Smooth muscle cell (in vitro differentiated cells): Measurements from ENCODE around the gene ADM2. TPM values are rescaled to one million over a fixed set of nuclear protein-coding genes. Genes with fewer than 3 reads are reported as not detected.
"Not testable (repeated sequence)": the region's sequence is repeated elsewhere in the genome, so short reads cannot be mapped to it uniquely, and the experiment has no call there.

Source experiments
- DNase-seq: peaks from one replicate; lab custom pipeline; 2025; ENCODE audit not compliant: unreplicated experiment; lab: John Stamatoyannopoulos, UW
- H2AFZ ChIP-seq: fragments of 200-600 bp; sonication (generic); 2 replicates; pipeline ENCODE4 v1.6.0; 2016; ENCODE audit warnings: antibody characterized with exemption, low read depth, mild to moderate bottlenecking
- H3F3A ChIP-seq: fragments of 200-600 bp; sonication (generic); 2 replicates; pipeline ENCODE4 v1.6.0; 2017; ENCODE audit warnings: antibody characterized with exemption, low read depth
- H3K27ac ChIP-seq: fragments of 200-600 bp; sonication (generic); 2 replicates; pipeline ENCODE4 v1.5.1; 2016; ENCODE audit warnings: low read depth, mild to moderate bottlenecking
- H3K27me3 ChIP-seq: fragments of 200-600 bp; sonication (generic); 2 replicates; pipeline ENCODE4 v1.6.1; 2016; ENCODE audit warnings: low read depth, mild to moderate bottlenecking
- H3K36me3 ChIP-seq: fragments of 200-600 bp; sonication (generic); 2 replicates; pipeline ENCODE4 v1.5.1; 2016; ENCODE audit warnings: low read depth
- H3K4me1 ChIP-seq: fragments of 200-600 bp; sonication (generic); 2 replicates; pipeline ENCODE4 v1.5.1; 2016; ENCODE audit warnings: low read depth
- H3K4me2 ChIP-seq: fragments of 200-600 bp; sonication (generic); 2 replicates; pipeline ENCODE4 v1.6.0; 2016; ENCODE audit warnings: mild to moderate bottlenecking
- H3K4me3 ChIP-seq: fragments of 200-600 bp; sonication (generic); 2 replicates; pipeline ENCODE4 v1.5.1; 2016; ENCODE audit warnings: mild to moderate bottlenecking
- H3K79me2 ChIP-seq: fragments of 200-600 bp; sonication (generic); 2 replicates; pipeline ENCODE4 v1.6.0; 2016; ENCODE audit warnings: low read depth, mild to moderate bottlenecking
- H3K9ac ChIP-seq: fragments of 200-600 bp; sonication (generic); 2 replicates; pipeline ENCODE4 v1.6.0; 2016; ENCODE audit warnings: low read depth
- H3K9me3 ChIP-seq: fragments of 200-600 bp; sonication (generic); replicated peaks from 2 replicates; pipeline ENCODE4 v1.5.1; 2016; ENCODE audit warnings: low read depth
- H4K20me1 ChIP-seq: fragments of 200-600 bp; sonication (generic); 2 replicates; pipeline ENCODE4 v1.6.0; 2016; ENCODE audit warnings: low read depth
- WGBS: methylation state at CpG from one replicate; pipeline ENCODE4 v1.1.7; 2016; ENCODE audit warnings: low lambda C conversion rate; 5-methylcytosine and 5-hydroxymethylcytosine counted together
- polyA plus RNA-seq: library from polyadenylated mRNA; unstranded; fragments of >200 nt; fragmentation: Nextera tagmentation; extraction: Ambion mirVana; gene quantifications from 2 replicates; pipeline ENCODE4 v1.2.1, GENCODE V29; 2016
- total RNA-seq: library from RNA; depleted of rRNA; stranded (reverse); fragments of >200 nt; gene quantifications from 2 replicates; pipeline ENCODE4 v1.2.3, GENCODE V29; 2014
- TF ChIP-seq, protein P1 (sequence below): fragments of 200-600 bp; sonication (generic); IDR thresholded peaks from 2 replicates; pipeline ENCODE4 v1.5.1; 2017; ENCODE audit warnings: borderline replicate concordance, mild to moderate bottlenecking, antibody characterized with exemption; ENCODE audit not compliant: insufficient read depth, poor library complexity, severe bottlenecking

ADM2 gene
- total and polyA plus RNA-seq, 2 experiments from 2014 or later, result 4.1 to 15.8 TPM

DNA sequence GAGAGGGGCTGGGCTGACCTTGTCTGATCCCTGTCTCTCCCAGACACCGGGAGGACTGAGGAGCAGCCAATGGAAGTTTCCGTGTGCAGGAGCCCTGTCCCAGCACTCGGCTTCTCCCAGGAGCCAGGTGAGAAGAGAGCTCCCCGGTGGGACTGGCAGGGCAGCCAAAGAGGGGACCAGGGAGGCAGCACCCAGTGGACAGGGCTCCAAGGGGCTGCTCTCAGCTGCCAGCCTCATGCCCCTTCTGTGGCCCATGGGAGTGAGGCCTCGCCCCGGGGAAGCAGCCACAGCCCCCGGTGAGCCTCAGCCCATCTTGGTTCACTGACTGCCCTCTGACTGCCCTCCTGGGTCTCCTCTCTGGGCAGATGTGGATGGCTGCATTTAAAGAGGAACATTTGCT is 37.3 kb downstream of the ADM2 start:
- H3K9me3 ChIP-seq, result no peaks in the 10 kb centered on the region
- TF ChIP-seq, protein P1, sequence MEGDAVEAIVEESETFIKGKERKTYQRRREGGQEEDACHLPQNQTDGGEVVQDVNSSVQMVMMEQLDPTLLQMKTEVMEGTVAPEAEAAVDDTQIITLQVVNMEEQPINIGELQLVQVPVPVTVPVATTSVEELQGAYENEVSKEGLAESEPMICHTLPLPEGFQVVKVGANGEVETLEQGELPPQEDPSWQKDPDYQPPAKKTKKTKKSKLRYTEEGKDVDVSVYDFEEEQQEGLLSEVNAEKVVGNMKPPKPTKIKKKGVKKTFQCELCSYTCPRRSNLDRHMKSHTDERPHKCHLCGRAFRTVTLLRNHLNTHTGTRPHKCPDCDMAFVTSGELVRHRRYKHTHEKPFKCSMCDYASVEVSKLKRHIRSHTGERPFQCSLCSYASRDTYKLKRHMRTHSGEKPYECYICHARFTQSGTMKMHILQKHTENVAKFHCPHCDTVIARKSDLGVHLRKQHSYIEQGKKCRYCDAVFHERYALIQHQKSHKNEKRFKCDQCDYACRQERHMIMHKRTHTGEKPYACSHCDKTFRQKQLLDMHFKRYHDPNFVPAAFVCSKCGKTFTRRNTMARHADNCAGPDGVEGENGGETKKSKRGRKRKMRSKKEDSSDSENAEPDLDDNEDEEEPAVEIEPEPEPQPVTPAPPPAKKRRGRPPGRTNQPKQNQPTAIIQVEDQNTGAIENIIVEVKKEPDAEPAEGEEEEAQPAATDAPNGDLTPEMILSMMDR, result no peak
- no peak overlapping the region for H3K27ac ChIP-seq
- H3K79me2 ChIP-seq, result peaks cover 7% of the 10 kb centered on the region
- no peak overlapping the region for H2AFZ ChIP-seq
- 98% methylated on average over 7 of the region's 7 CpGs for WGBS
- no peak for DNase-seq
- no peaks in the 10 kb centered on the region for H3K36me3 ChIP-seq
- no peak overlapping the region for H3K4me3 ChIP-seq
- H3K27me3 ChIP-seq, result no peaks in the 10 kb centered on the region
- H3F3A ChIP-seq, result no peaks in the 10 kb centered on the region
- H3K4me1 ChIP-seq, result no peaks in the 10 kb centered on the region
- peaks cover 20% of the 10 kb centered on the region for H4K20me1 ChIP-seq
- H3K4me2 ChIP-seq, result no peak overlapping the region
- no peak overlapping the region for H3K9ac ChIP-seq

DNA sequence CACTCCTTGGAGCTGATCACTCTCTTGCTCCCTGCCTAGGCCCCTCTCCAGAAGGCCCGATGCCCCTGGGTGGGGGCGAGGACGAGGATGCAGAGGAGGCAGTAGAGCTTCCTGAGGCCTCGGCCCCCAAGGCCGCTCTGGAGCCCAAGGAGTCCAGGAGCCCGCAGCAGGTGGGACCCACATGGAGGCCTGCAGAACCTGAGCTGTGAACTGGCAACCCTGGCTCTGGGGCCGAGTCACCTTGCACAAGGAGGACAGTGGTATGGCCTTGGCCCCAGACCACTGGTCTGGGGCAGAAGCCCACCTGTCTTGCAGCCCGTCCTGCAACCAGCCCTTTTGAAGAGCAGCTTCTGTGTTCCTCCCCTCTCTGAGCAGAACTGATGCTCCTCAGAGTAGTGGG is 37.8 kb downstream of the ADM2 start:
- Histone ChIP-seq H3K4me1 (no peaks in the 10 kb centered on the region), H3K4me3 (no peak overlapping the region), H2AFZ (no peak overlapping the region), H3K9ac (no peak overlapping the region), H3K27me3 (no peaks in the 10 kb centered on the region), H4K20me1 (peaks cover 22% of the 10 kb centered on the region), H3K9me3 (no peaks in the 10 kb centered on the region), H3F3A (peaks cover 4% of the 10 kb centered on the region), H3K36me3 (no peaks in the 10 kb centered on the region), H3K79me2 (peaks cover 7% of the 10 kb centered on the region), H3K4me2 (no peak overlapping the region), H3K27ac (no peak overlapping the region)
- TF ChIP-seq, protein P1, result no peak
- no peak for DNase-seq
- WGBS, result 98% methylated on average over 8 of the region's 8 CpGs

GRCh38 chr22:50520184-50520583 is 38.8 kb downstream of the ADM2 start:
- peaks cover 10% of the 10 kb centered on the region for H3K79me2 ChIP-seq
- WGBS, result 97% methylated on average over 8 of the region's 8 CpGs

DNA sequence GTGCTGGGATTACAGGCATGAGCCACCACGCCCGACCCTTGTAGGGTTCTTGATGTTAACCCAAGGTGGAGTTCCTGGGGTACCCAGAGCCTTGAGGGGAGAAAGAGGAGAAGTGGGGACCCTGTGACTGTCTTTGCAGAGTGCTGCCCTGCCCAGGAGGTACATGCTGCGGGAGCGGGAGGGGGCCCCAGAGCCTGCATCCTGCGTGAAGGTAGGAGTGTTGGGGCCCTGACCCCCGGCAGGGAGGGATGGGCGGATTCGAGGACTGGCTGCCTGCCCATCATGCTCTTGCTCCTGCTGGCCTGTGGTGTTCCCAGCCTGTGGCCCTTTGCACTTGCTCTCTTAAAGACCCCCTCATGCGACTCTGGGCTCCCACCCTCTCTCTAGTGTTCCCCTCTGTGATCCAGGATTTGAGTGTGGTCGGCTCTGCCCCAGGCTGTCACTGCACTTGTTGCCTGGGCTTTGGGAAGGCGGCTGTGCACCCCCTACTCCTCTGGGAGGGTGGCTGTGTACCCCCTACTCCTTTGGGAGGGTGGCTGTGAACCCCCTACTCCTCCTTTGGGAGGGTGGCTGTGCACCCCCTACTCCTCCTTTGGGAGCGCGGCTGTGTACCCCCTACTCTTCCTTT is 39.6 kb downstream of the ADM2 start:
- no peak overlapping the region for H3K27ac ChIP-seq
- WGBS, result 95% methylated on average over 13 of the region's 13 CpGs

More at GRCh38 chr22:50520184-50520583, 38.8 kb downstream of the ADM2 start:
- H3K4me2 ChIP-seq, H2AFZ ChIP-seq, H3K9ac ChIP-seq, H3K4me3 ChIP-seq, H3F3A ChIP-seq, H3K36me3 ChIP-seq, H3K9me3 ChIP-seq, H3K27ac ChIP-seq, H3K4me1 ChIP-seq, DNase-seq, H3K27me3 ChIP-seq: not testable (repeated sequence)
- H4K20me1 ChIP-seq, result peaks cover 25% of the 10 kb centered on the region

More for the DNA sequence above, 39.6 kb downstream of the ADM2 start:
- H3F3A ChIP-seq, result peaks cover 9% of the 10 kb centered on the region
- H3K36me3 ChIP-seq, result no peaks in the 10 kb centered on the region
- H3K79me2 ChIP-seq, result peaks cover 10% of the 10 kb centered on the region
- no peak for DNase-seq
- no peak overlapping the region for H3K9ac ChIP-seq
- H3K4me2 ChIP-seq, result no peak overlapping the region
- H2AFZ ChIP-seq, result no peak overlapping the region
- H3K4me1 ChIP-seq, result no peaks in the 10 kb centered on the region
- no peaks in the 10 kb centered on the region for H3K27me3 ChIP-seq
- H4K20me1 ChIP-seq, result peaks cover 21% of the 10 kb centered on the region
- no peaks in the 10 kb centered on the region for H3K9me3 ChIP-seq
- TF ChIP-seq, protein P1, result no peak
- no peak overlapping the region for H3K4me3 ChIP-seq
